BLaER1 (cell line): ENCODE results near the gene CASK.

Source experiments
- H3K27ac ChIP-seq: shearing (Covaris generic); formaldehyde crosslinking; 2 replicates; pipeline ENCODE4 v1.8.1; 2022
- H3K27me3 ChIP-seq: shearing (Covaris generic); formaldehyde crosslinking; 2 replicates; pipeline ENCODE4 v1.8.1; 2022
- H3K36me3 ChIP-seq: shearing (Covaris generic); formaldehyde crosslinking; 2 replicates; pipeline ENCODE4 v1.8.1; 2022
- H3K4me1 ChIP-seq: shearing (Covaris generic); formaldehyde crosslinking; 2 replicates; pipeline ENCODE4 v1.8.1; 2022
- H3K4me2 ChIP-seq: shearing (Covaris generic); formaldehyde crosslinking; 2 replicates; pipeline ENCODE4 v1.8.1; 2022
- H3K4me3 ChIP-seq: shearing (Covaris generic); formaldehyde crosslinking; 2 replicates; pipeline ENCODE4 v1.8.1; 2022
- H3K9ac ChIP-seq: shearing (Covaris generic); formaldehyde crosslinking; 2 replicates; pipeline ENCODE4 v1.8.1; 2022
- H3K9me3 ChIP-seq: shearing (Covaris generic); formaldehyde crosslinking; 2 replicates; pipeline ENCODE4 v1.8.1; 2022
- H4K20me1 ChIP-seq: shearing (Covaris generic); formaldehyde crosslinking; 2 replicates; pipeline ENCODE4 v1.8.1; 2022
- Cebpa-rat ChIP-seq: shearing (Covaris generic); IDR thresholded peaks from 2 replicates; pipeline ENCODE4 v1.8.1; 2022

The CASK gene

GRCh38 chrX:41604766-41605543 is 318.4 kb downstream of the CASK start:
- Histone ChIP-seq H3K9ac (no peak overlapping the region), H3K4me1 (no peaks in the 10 kb centered on the region), H3K9me3 (no peaks in the 10 kb centered on the region), H3K27ac (no peak overlapping the region), H3K27me3 (peaks cover 90% of the 10 kb centered on the region), H3K4me2 (no peak overlapping the region), H4K20me1 (no peaks in the 10 kb centered on the region), H3K36me3 (peaks cover 6% of the 10 kb centered on the region; the same call in 1 of the 2 replicates), H3K4me3 (no peak overlapping the region)
- no peak for TF ChIP-seq Cebpa-rat

GRCh38 chrX:41604177-41604576 is 319.2 kb downstream of the CASK start:
- H3K27ac ChIP-seq, result no peak overlapping the region

GRCh38 chrX:41603596-41603995 is 319.8 kb downstream of the CASK start:
- H3K4me3 ChIP-seq, result no peak overlapping the region
- TF ChIP-seq Cebpa-rat, result no peak
- H3K36me3 ChIP-seq, result no peaks in the 10 kb centered on the region
- H4K20me1 ChIP-seq, result no peaks in the 10 kb centered on the region; the same call in 1 of the 2 replicates
- no peak overlapping the region for H3K9ac ChIP-seq
- no peaks in the 10 kb centered on the region for H3K9me3 ChIP-seq
- no peaks in the 10 kb centered on the region for H3K4me1 ChIP-seq
- H3K27me3 ChIP-seq, result peaks cover 90% of the 10 kb centered on the region
- H3K4me2 ChIP-seq, result no peak overlapping the region
- H3K27ac ChIP-seq, result no peak overlapping the region

More at GRCh38 chrX:41604177-41604576, 319.2 kb downstream of the CASK start:
- Histone ChIP-seq H3K9me3 (no peaks in the 10 kb centered on the region), H3K4me1 (no peaks in the 10 kb centered on the region), H3K27me3 (peaks cover 89% of the 10 kb centered on the region), H3K4me2 (no peak overlapping the region), H4K20me1 (no peaks in the 10 kb centered on the region), H3K9ac (no peak overlapping the region), H3K36me3 (no peaks in the 10 kb centered on the region), H3K4me3 (no peak overlapping the region)
- no peak for TF ChIP-seq Cebpa-rat

GRCh38 chrX:41602816-41603345 is 320.5 kb downstream of the CASK start:
- Histone ChIP-seq H3K4me1 (no peaks in the 10 kb centered on the region), H3K27me3 (peaks cover 90% of the 10 kb centered on the region), H3K9ac (no peak overlapping the region), H3K4me3 (no peak overlapping the region), H3K4me2 (no peak overlapping the region), H3K36me3 (no peaks in the 10 kb centered on the region), H4K20me1 (no peaks in the 10 kb centered on the region; the same call in 1 of the 2 replicates), H3K9me3 (no peaks in the 10 kb centered on the region), H3K27ac (no peak overlapping the region)
- TF ChIP-seq Cebpa-rat, result no peak

GRCh38 chrX:41600291-41600690 is 323.1 kb downstream of the CASK start:
- Histone ChIP-seq H3K27ac (no peak overlapping the region), H3K4me1 (no peaks in the 10 kb centered on the region), H3K9me3 (no peaks in the 10 kb centered on the region), H4K20me1 (no peaks in the 10 kb centered on the region; the same call in 1 of the 2 replicates), H3K4me3 (no peak overlapping the region), H3K27me3 (peaks cover 78% of the 10 kb centered on the region), H3K36me3 (no peaks in the 10 kb centered on the region), H3K9ac (no peak overlapping the region), H3K4me2 (no peak overlapping the region)
- TF ChIP-seq Cebpa-rat, result no peak

GRCh38 chrX:41599507-41599906 is 323.8 kb downstream of the CASK start:
- Histone ChIP-seq H3K36me3 (no peaks in the 10 kb centered on the region), H3K9me3 (no peaks in the 10 kb centered on the region), H3K4me1 (no peaks in the 10 kb centered on the region), H4K20me1 (no peaks in the 10 kb centered on the region; the same call in 1 of the 2 replicates), H3K27me3 (peaks cover 76% of the 10 kb centered on the region), H3K27ac (no peak overlapping the region), H3K4me3 (no peak overlapping the region), H3K4me2 (no peak overlapping the region), H3K9ac (no peak overlapping the region)
- TF ChIP-seq Cebpa-rat, result no peak

GRCh38 chrX:41596596-41596995 is 326.8 kb downstream of the CASK start:
- no peak overlapping the region for H3K4me3 ChIP-seq
- TF ChIP-seq Cebpa-rat, result no peak

GRCh38 chrX:41594634-41595033 is 328.7 kb downstream of the CASK start:
- peaks cover 11% of the 10 kb centered on the region; the same call in 1 of the 2 replicates for H4K20me1 ChIP-seq
- no peaks in the 10 kb centered on the region for H3K36me3 ChIP-seq
- no peak for TF ChIP-seq Cebpa-rat
- no peak overlapping the region for H3K4me2 ChIP-seq
- no peak overlapping the region for H3K9ac ChIP-seq
- H3K27ac ChIP-seq, result no peak overlapping the region
- H3K4me1 ChIP-seq, result no peaks in the 10 kb centered on the region
- H3K27me3 ChIP-seq, result peaks cover 75% of the 10 kb centered on the region
- H3K9me3 ChIP-seq, result no peaks in the 10 kb centered on the region
- H3K4me3 ChIP-seq, result no peak overlapping the region

More at GRCh38 chrX:41596596-41596995, 326.8 kb downstream of the CASK start:
- H4K20me1 ChIP-seq, result peaks cover 7% of the 10 kb centered on the region; the same call in 1 of the 2 replicates
- no peak overlapping the region for H3K9ac ChIP-seq
- no peaks in the 10 kb centered on the region for H3K9me3 ChIP-seq
- H3K4me2 ChIP-seq, result no peak overlapping the region
- peaks cover 78% of the 10 kb centered on the region for H3K27me3 ChIP-seq
- no peak overlapping the region for H3K27ac ChIP-seq
- no peaks in the 10 kb centered on the region for H3K36me3 ChIP-seq
- no peaks in the 10 kb centered on the region for H3K4me1 ChIP-seq

- TF ChIP-seq Cebpa-rat, result no peak
- no peak overlapping the region for H3K4me2 ChIP-seq
Measured at GRCh38 chrX:41591906-41592305, 331.4 kb downstream of the CASK start.

GRCh38 chrX:41590641-41591040 is 332.7 kb downstream of the CASK start:
- Histone ChIP-seq H3K9me3 (no peaks in the 10 kb centered on the region), H3K27ac (no peak overlapping the region), H3K36me3 (no peaks in the 10 kb centered on the region), H3K4me3 (no peak overlapping the region), H3K9ac (no peak overlapping the region), H3K4me2 (no peak overlapping the region), H3K4me1 (no peaks in the 10 kb centered on the region), H4K20me1 (peaks cover 31% of the 10 kb centered on the region; the same call in 1 of the 2 replicates), H3K27me3 (peaks cover 84% of the 10 kb centered on the region)
- no peak for TF ChIP-seq Cebpa-rat

More at GRCh38 chrX:41591906-41592305, 331.4 kb downstream of the CASK start:
- H3K9ac ChIP-seq, result no peak overlapping the region
- H3K9me3 ChIP-seq, result no peaks in the 10 kb centered on the region
- H3K4me3 ChIP-seq, result no peak overlapping the region
- no peak overlapping the region for H3K27ac ChIP-seq
- no peaks in the 10 kb centered on the region for H3K36me3 ChIP-seq
- no peaks in the 10 kb centered on the region for H3K4me1 ChIP-seq
- H3K27me3 ChIP-seq, result peaks cover 79% of the 10 kb centered on the region
- H4K20me1 ChIP-seq, result peaks cover 31% of the 10 kb centered on the region; the same call in 1 of the 2 replicates
